IPS-18a (cell line): ENCODE measurements around the gene PPP1R27.
A peak's percentile ranks its signal among the peaks of the same experiment; 100 is the strongest.

Source experiments
- H3K27ac ChIP-seq: one replicate; pipeline ENCODE4 v1.5.1; 2013; ENCODE audit warnings: low read length
- H3K27me3 ChIP-seq: one replicate; pipeline ENCODE4 v1.6.1; 2013; ENCODE audit warnings: mild to moderate bottlenecking, low read length; ENCODE audit not compliant: control insufficient read depth, insufficient read depth
- H3K36me3 ChIP-seq: one replicate; pipeline ENCODE4 v1.6.1; 2013; ENCODE audit warnings: low read depth, low read length; ENCODE audit not compliant: control insufficient read depth
- H3K4me1 ChIP-seq: one replicate; pipeline ENCODE4 v1.6.1; 2013; ENCODE audit warnings: low read depth, low read length; ENCODE audit not compliant: control insufficient read depth
- H3K4me3 ChIP-seq: one replicate; pipeline ENCODE4 v1.5.1; 2013; ENCODE audit warnings: low read length
- H3K9ac ChIP-seq: one replicate; pipeline ENCODE4 v1.6.1; 2013; ENCODE audit warnings: mild to moderate bottlenecking, low read length, moderate library complexity
- H3K9me3 ChIP-seq: one replicate; pipeline ENCODE4 v1.6.1; 2013; ENCODE audit warnings: low read depth, low read length; ENCODE audit not compliant: control insufficient read depth

Gene PPP1R27

GRCh38 chr17:81833921-81834830, 674 bp downstream of the PPP1R27 start:
- H3K27me3 ChIP-seq = no peaks in the 10 kb centered on the region

GRCh38 chr17:81833160-81833920, 1.5 kb downstream of the PPP1R27 start, which contains the start of gene MCRIP1:
MCRIP1 (minus strand) TSS chr17:81833291; CDS start chr17:81824506, 8,785 bp downstream.
- Histone ChIP-seq H3K4me1 (peaks cover 4% of the 10 kb centered on the region), H3K36me3 (no peaks in the 10 kb centered on the region)

More at GRCh38 chr17:81833921-81834830, 674 bp downstream of the PPP1R27 start:
- Histone ChIP-seq H3K4me1 (peaks cover 4% of the 10 kb centered on the region), H3K36me3 (no peaks in the 10 kb centered on the region), H3K27ac (peak overlapping the region; percentile 89), H3K9ac (peak overlapping the region; percentile 97), H3K4me3 (peak overlapping the region; percentile 81), H3K9me3 (no peaks in the 10 kb centered on the region)

GRCh38 chr17:81832608-81833159, 2.2 kb downstream of the PPP1R27 start:
- Histone ChIP-seq H3K36me3 (no peaks in the 10 kb centered on the region), H3K9me3 (no peaks in the 10 kb centered on the region), H3K27ac (no peak overlapping the region), H3K4me1 (peaks cover 4% of the 10 kb centered on the region), H3K4me3 (peak overlapping the region; percentile 72), H3K9ac (peak overlapping the region; percentile 57), H3K27me3 (no peaks in the 10 kb centered on the region)

More at GRCh38 chr17:81833160-81833920, 1.5 kb downstream of the PPP1R27 start, which contains the start of gene MCRIP1:
- Histone ChIP-seq H3K27me3 (no peaks in the 10 kb centered on the region), H3K9me3 (no peaks in the 10 kb centered on the region), H3K9ac (peak within 1 kb of the TSS; percentile 97), H3K4me3 (peak within 1 kb of the TSS; percentile 81), H3K27ac (peak within 1 kb of the TSS; percentile 89)

- Histone ChIP-seq H3K27me3 (no peaks in the 10 kb centered on the region), H3K9ac (peak overlapping the region; percentile 57), H3K27ac (no peak overlapping the region), H3K9me3 (no peaks in the 10 kb centered on the region), H3K4me3 (peak overlapping the region; percentile 72), H3K36me3 (no peaks in the 10 kb centered on the region), H3K4me1 (peaks cover 4% of the 10 kb centered on the region)
Observed at GRCh38 chr17:81831957-81832607, 2.8 kb downstream of the PPP1R27 start.

GRCh38 chr17:81831563-81831956, 3.3 kb downstream of the PPP1R27 start:
- peaks cover 4% of the 10 kb centered on the region for H3K4me1 ChIP-seq
- no peak overlapping the region for H3K4me3 ChIP-seq
- no peak overlapping the region for H3K9ac ChIP-seq
- H3K36me3 ChIP-seq = no peaks in the 10 kb centered on the region
- no peaks in the 10 kb centered on the region for H3K27me3 ChIP-seq
- H3K9me3 ChIP-seq = no peaks in the 10 kb centered on the region
- H3K27ac ChIP-seq = no peak overlapping the region

GRCh38 chr17:81829858-81830257, 5.0 kb downstream of the PPP1R27 start:
- H3K9me3 ChIP-seq = no peaks in the 10 kb centered on the region
- no peaks in the 10 kb centered on the region for H3K27me3 ChIP-seq
- H3K36me3 ChIP-seq = no peaks in the 10 kb centered on the region
- H3K27ac ChIP-seq = no peak overlapping the region
- H3K4me1 ChIP-seq = peaks cover 4% of the 10 kb centered on the region
- no peak overlapping the region for H3K9ac ChIP-seq
- no peak overlapping the region for H3K4me3 ChIP-seq

GRCh38 chr17:81828656-81829055, 6.2 kb downstream of the PPP1R27 start:
- H3K9ac ChIP-seq = no peak overlapping the region
- H3K36me3 ChIP-seq = no peaks in the 10 kb centered on the region
- H3K27me3 ChIP-seq = no peaks in the 10 kb centered on the region
- no peak overlapping the region for H3K4me3 ChIP-seq
- H3K27ac ChIP-seq = no peak overlapping the region
- no peaks in the 10 kb centered on the region for H3K9me3 ChIP-seq
- H3K4me1 ChIP-seq = peaks cover 4% of the 10 kb centered on the region

- Histone ChIP-seq H3K36me3 (no peaks in the 10 kb centered on the region), H3K4me1 (no peaks in the 10 kb centered on the region), H3K4me3 (no peak overlapping the region), H3K27me3 (no peaks in the 10 kb centered on the region), H3K9ac (no peak overlapping the region), H3K9me3 (no peaks in the 10 kb centered on the region), H3K27ac (no peak overlapping the region)
Observed at GRCh38 chr17:81825841-81826466, 8.9 kb downstream of the PPP1R27 start.

GRCh38 chr17:81824595-81824994, 10.3 kb downstream of the PPP1R27 start:
- H3K27ac ChIP-seq = no peak overlapping the region
- no peaks in the 10 kb centered on the region for H3K36me3 ChIP-seq
- H3K4me3 ChIP-seq = no peak overlapping the region
- H3K9ac ChIP-seq = no peak overlapping the region
- H3K9me3 ChIP-seq = no peaks in the 10 kb centered on the region
- no peaks in the 10 kb centered on the region for H3K27me3 ChIP-seq
- no peaks in the 10 kb centered on the region for H3K4me1 ChIP-seq

GRCh38 chr17:81823820-81824550, 10.9 kb downstream of the PPP1R27 start:
- no peaks in the 10 kb centered on the region for H3K36me3 ChIP-seq
- H3K9ac ChIP-seq = no peak overlapping the region
- no peaks in the 10 kb centered on the region for H3K4me1 ChIP-seq
- H3K27me3 ChIP-seq = no peaks in the 10 kb centered on the region
- H3K27ac ChIP-seq = no peak overlapping the region
- H3K4me3 ChIP-seq = no peak overlapping the region
- H3K9me3 ChIP-seq = no peaks in the 10 kb centered on the region
